Stimulated activated CD8-positive, alpha-beta memory T cell treated with anti-CD3 and anti-CD28 coated beads, Interleukin-2, amount 100 ng/mL, for 48 hours (primary cell): ENCODE data around the gene AGAP9.
"Not testable (repeated sequence)": the region's sequence is repeated elsewhere in the genome, so short reads cannot be mapped to it uniquely, and the experiment has no call there.

Experiments
- DNase-seq, 2 donors: peaks; one replicate each; pipeline ENCODE4 v3.0.0-alpha.2; 2020; ENCODE audit warnings: low read depth in 2 of 2

AGAP9 gene

DNA sequence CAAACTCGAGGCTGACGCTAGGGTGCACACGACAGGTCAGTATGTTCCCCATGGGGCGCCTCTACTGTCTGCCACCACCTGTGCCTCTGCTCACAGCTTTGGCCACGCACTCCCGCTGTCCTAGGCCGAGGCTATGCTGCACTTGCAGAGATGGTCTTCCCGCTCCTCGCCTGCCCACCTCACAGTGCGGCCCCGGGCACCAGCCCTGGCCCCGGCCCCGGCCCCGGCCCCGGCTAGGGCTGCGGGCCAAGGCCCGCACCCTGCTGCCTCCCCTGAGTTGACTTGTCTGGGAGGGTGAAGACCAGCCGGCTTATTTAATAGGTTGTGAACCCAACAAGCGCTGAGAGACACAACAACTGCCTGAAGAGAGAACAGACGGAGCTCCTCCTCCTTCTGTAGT, at the start of gene AGAP9:
AGAP9 (minus strand) TSS at position 164 of the 400 bp plus-strand sequence; CDS start at position 52, 112 bp downstream.
- DNase-seq = not testable (repeated sequence)

GRCh38 chr10:47571138-47571912, 47.9 kb upstream of the AGAP9 start:
- not testable (repeated sequence) for DNase-seq

- DNase-seq = not testable (repeated sequence)
Measured at GRCh38 chr10:47566757-47567156, 43.3 kb upstream of the AGAP9 start.

DNA sequence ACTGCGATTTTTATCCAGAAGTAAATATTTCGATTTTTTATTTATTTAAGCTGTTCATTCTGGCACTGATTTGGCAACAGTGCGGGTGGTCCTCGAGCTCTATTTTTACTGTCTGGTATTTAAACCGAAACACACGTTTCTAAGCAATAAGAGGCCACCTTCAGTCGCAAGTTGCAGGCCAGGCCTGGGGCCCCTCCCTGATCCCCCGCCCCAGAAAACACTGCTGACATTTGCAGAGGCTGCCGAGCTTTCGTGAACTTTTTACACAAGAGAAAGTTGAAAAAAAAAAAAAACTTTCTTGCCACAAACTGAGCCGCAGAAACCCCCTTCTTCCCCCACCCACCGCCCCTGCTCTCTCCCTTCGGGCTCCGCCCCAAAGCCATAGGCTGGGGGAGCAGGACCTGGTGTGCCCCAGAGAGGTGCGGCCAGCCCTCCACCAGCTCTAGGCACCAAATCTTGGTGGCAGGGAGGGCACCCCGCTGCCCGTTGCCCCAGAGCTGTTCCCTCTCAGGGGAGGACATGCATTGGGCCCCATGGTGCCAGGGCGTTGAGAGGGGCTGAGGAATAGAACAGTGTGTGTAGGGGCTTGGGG, 42.8 kb upstream of the AGAP9 start:
- DNase-seq = not testable (repeated sequence)

GRCh38 chr10:47565517-47565920, 42.1 kb upstream of the AGAP9 start:
- DNase-seq = not testable (repeated sequence)

- not testable (repeated sequence) for DNase-seq
Measured at GRCh38 chr10:47564953-47565352, 41.5 kb upstream of the AGAP9 start.

DNA sequence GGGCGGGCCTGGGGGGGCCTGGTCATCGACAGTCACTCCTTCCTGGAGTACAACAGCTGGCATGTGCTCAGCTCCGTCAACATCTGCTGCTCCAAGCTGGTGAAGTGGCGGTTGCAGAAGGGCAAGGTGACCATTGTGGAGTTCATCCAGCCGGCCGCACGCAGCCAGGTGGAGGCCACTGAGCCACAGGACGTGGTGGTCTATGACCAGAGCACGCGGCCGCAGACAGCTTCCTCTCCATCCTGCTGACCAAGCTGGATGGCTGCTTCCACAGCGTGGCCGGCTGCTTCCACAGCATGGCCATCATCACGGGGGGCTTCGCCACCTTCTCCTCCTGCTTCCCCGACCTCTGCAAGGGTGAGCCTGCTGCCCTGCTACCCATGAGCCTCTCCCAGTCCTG, 40.9 kb upstream of the AGAP9 start:
- DNase-seq = not testable (repeated sequence)

- not testable (repeated sequence) for DNase-seq
Measured at GRCh38 chr10:47560452-47560851, 37.0 kb upstream of the AGAP9 start.

GRCh38 chr10:47559718-47560308, 36.4 kb upstream of the AGAP9 start:
- DNase-seq = not testable (repeated sequence)

GRCh38 chr10:47558109-47558508, 34.7 kb upstream of the AGAP9 start:
- not testable (repeated sequence) for DNase-seq

DNA sequence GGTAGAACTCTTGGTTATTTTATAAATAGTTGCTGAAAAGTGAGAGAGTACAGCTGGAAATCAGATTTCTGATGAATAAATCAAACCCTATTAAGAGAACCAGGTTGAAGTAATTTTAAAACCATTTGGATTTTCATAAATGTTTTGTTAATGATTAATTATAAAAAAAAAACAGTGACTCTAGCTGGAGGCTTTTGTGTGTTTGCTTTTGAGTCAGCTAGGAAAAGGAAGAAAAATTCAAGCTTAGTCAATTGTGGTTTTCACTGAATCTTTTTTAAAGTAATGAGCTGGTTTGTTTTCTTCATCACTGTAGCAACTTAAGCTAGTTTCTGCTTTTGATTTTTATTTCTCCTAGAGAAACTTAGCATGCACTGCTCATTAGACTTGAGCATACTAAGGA, 34.2 kb upstream of the AGAP9 start:
- DNase-seq = not testable (repeated sequence)

GRCh38 chr10:47555334-47555733, 31.9 kb upstream of the AGAP9 start:
- not testable (repeated sequence) for DNase-seq

GRCh38 chr10:47554552-47554951, 31.1 kb upstream of the AGAP9 start:
- not testable (repeated sequence) for DNase-seq

GRCh38 chr10:47553860-47554247, 30.4 kb upstream of the AGAP9 start:
- DNase-seq = not testable (repeated sequence)

DNA sequence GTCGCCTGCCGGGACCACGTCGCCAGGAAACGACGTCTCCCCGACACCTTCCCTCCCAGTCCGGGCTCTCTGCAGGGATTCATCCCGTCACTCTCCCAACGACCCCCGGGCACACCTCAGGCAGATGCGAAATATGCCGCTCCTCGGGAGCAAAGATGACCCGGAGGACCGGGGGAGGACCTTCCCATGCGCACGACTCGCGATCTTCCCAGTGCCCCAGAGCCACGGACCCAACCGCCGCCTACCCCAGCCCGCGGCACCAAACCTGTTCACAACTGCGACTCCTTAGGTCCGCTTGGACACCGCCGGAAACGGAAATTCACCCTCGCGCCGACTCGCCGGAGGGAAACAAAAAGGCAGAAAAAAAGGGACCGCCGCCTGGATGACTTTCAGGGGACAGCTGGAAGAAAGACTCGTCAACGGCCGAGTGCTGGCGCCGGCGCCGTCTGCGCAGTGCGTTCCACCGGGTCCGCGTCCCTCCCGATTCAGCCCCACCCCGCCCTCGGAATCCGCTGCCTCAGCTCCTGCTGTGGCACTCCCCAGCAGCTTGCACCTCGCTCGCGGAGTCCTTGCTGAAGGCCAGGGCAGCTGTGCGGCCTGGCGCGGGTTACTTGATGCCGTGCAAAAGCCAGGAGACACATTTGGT, 29.9 kb upstream of the AGAP9 start:
- peak; percentile 60 to 77 for DNase-seq

GRCh38 chr10:47552719-47553118, 29.3 kb upstream of the AGAP9 start:
- peak in 1 of 2 donors; percentile 16 for DNase-seq

DNA sequence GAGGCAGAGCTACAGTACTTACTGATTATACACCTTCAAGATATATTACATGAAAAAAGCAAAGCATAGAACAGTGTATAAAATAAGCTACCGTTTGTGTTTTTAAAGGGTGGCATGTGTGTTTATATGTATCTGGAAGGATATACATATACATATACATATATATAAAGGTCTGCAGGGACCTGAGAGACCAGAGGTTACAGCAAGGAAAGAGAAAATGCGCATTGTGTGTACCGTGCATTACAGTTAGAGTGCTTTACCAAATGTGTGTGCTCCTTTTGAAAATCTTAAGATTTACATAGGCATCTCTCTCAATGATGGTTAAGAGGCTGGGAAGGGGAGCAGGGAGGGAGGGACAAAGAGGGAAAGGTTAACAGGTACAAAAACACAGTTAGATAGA, 23.8 kb upstream of the AGAP9 start:
- not testable (repeated sequence) for DNase-seq

GRCh38 chr10:47536430-47536829, 13.0 kb upstream of the AGAP9 start:
- not testable (repeated sequence) for DNase-seq

- not testable (repeated sequence) for DNase-seq
Measured at GRCh38 chr10:47502313-47502712, 21.1 kb downstream of the AGAP9 start.

GRCh38 chr10:47494226-47494625, 29.2 kb downstream of the AGAP9 start:
- DNase-seq = not testable (repeated sequence)

DNA sequence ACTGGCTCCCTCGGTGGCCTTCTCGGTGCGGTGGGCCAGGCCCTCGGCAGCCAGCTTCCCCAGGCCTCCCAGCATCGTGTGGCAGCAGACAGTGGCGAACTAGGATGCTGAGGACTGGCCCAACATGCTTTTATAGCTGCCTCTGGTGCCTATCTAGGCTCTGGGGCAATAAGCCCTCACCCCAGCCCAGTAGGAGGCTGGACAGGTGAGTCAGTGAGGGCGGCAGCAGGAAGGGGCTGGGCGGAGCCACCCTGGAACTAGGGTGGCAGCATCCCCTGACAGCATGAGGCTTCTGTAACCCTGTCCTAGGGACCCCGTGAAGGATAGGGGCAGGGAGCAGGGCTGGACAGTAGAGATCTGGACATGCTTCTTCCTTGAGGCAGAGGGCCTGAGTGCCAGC, 31.8 kb downstream of the AGAP9 start, which contains the start of gene FAM25G:
FAM25G (minus strand) TSS at position 101 of the 400 bp plus-strand sequence; CDS start at position 75, 26 bp downstream.
- not testable (repeated sequence) for DNase-seq

DNA sequence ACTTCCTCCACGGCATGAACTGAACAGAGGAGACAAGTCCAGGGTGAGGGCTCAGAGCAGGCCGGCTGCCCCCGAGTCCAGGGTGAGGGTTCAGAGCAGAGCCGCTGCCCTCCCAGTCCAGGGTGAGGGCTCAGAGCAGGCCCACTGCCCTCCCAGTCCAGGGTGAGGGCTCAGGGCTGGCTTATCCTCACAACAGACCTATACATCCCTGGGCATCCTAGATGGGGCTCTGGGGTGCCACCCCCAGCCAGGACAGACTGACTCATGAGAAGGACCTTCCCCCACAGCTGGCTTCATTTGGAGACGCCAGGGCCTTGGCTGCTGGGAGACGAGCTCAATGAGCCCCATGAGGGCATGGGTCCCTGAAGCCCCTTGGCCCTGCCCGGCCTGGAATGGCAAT, 33.8 kb downstream of the AGAP9 start:
- DNase-seq = not testable (repeated sequence)
